ENCODE results near the gene EPHA8. TPM values are rescaled to one million over a fixed set of nuclear protein-coding genes. Genes with fewer than 3 reads are reported as not detected.

EPHA8 gene
- total and polyA plus RNA-seq, 9 of the 15 experiments (the other 6 are each of a cell fraction or from before 2014, with no cell fraction given) = not detected

DNA sequence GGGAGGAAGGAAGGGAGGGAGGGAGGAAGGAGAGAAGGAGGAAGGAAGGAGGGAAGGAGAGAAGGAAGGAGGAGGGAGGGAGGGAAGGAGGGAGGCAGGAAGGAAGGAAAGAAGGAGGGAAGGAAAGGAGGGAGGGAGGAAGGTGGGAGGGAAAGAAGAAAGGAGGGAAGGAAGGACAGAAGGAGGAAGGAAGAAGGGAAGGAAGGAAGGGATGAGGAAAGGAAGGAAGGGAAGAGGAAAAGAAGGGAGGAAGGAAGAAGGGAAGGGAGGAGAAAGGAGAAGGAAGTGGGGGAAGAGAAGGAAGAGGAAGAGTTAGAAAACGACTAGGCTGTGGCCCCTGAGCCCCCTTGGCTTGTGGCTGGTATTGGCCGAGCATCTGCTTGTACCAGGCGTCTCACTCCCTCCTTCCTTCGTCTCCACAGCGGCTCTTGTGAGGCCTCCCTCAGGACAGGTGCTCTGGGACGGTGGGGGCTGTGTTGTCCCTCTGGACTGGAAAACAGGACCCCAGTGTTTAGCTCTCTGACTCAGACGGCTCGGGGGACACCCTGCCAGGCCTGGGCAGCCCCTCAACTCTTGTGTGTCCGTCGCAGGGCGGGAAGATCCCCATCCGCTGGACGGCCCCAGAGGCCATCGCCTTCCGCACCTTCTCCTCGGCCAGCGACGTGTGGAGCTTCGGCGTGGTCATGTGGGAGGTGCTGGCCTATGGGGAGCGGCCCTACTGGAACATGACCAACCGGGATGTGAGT is 37.0 kb downstream of the EPHA8 start (continued):
- TF ChIP-seq, protein P1, sequence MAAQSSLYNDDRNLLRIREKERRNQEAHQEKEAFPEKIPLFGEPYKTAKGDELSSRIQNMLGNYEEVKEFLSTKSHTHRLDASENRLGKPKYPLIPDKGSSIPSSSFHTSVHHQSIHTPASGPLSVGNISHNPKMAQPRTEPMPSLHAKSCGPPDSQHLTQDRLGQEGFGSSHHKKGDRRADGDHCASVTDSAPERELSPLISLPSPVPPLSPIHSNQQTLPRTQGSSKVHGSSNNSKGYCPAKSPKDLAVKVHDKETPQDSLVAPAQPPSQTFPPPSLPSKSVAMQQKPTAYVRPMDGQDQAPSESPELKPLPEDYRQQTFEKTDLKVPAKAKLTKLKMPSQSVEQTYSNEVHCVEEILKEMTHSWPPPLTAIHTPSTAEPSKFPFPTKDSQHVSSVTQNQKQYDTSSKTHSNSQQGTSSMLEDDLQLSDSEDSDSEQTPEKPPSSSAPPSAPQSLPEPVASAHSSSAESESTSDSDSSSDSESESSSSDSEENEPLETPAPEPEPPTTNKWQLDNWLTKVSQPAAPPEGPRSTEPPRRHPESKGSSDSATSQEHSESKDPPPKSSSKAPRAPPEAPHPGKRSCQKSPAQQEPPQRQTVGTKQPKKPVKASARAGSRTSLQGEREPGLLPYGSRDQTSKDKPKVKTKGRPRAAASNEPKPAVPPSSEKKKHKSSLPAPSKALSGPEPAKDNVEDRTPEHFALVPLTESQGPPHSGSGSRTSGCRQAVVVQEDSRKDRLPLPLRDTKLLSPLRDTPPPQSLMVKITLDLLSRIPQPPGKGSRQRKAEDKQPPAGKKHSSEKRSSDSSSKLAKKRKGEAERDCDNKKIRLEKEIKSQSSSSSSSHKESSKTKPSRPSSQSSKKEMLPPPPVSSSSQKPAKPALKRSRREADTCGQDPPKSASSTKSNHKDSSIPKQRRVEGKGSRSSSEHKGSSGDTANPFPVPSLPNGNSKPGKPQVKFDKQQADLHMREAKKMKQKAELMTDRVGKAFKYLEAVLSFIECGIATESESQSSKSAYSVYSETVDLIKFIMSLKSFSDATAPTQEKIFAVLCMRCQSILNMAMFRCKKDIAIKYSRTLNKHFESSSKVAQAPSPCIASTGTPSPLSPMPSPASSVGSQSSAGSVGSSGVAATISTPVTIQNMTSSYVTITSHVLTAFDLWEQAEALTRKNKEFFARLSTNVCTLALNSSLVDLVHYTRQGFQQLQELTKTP (IDR thresholded peaks at IDR 0.05; ENCODE audit: low read depth in 1 of 2, partially characterized antibody in 2 of 2) = no peak
- peak; percentile 42; the same call in 1 of the 2 replicates for TF ChIP-seq ELF4 (CRISPR knock-in tag; IDR thresholded peaks at IDR 0.05)
- TF ChIP-seq, protein P2, sequence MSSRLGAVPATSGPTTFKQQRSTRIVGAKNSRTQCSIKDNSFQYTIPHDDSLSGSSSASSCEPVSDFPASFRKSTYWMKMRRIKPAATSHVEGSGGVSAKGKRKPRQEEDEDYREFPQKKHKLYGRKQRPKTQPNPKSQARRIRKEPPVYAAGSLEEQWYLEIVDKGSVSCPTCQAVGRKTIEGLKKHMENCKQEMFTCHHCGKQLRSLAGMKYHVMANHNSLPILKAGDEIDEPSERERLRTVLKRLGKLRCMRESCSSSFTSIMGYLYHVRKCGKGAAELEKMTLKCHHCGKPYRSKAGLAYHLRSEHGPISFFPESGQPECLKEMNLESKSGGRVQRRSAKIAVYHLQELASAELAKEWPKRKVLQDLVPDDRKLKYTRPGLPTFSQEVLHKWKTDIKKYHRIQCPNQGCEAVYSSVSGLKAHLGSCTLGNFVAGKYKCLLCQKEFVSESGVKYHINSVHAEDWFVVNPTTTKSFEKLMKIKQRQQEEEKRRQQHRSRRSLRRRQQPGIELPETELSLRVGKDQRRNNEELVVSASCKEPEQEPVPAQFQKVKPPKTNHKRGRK (tag; IDR thresholded peaks at IDR 0.05) = peak; percentile 92

Measured in K562 (cell line).